Smooth muscle cell (in vitro differentiated cells): Measurements from ENCODE around the gene NDUFB1. TPM values are rescaled to one million over a fixed set of nuclear protein-coding genes. Genes with fewer than 3 reads are reported as not detected.

ENCODE experiments used
- DNase-seq: peaks from one replicate; lab custom pipeline; 2025; ENCODE audit not compliant: unreplicated experiment; lab: John Stamatoyannopoulos, UW
- H2AFZ ChIP-seq: fragments of 200-600 bp; sonication (generic); 2 replicates; pipeline ENCODE4 v1.6.0; 2016; ENCODE audit warnings: antibody characterized with exemption, low read depth, mild to moderate bottlenecking
- H3F3A ChIP-seq: fragments of 200-600 bp; sonication (generic); 2 replicates; pipeline ENCODE4 v1.6.0; 2017; ENCODE audit warnings: antibody characterized with exemption, low read depth
- H3K27ac ChIP-seq: fragments of 200-600 bp; sonication (generic); 2 replicates; pipeline ENCODE4 v1.5.1; 2016; ENCODE audit warnings: low read depth, mild to moderate bottlenecking
- H3K27me3 ChIP-seq: fragments of 200-600 bp; sonication (generic); 2 replicates; pipeline ENCODE4 v1.6.1; 2016; ENCODE audit warnings: low read depth, mild to moderate bottlenecking
- H3K36me3 ChIP-seq: fragments of 200-600 bp; sonication (generic); 2 replicates; pipeline ENCODE4 v1.5.1; 2016; ENCODE audit warnings: low read depth
- H3K4me1 ChIP-seq: fragments of 200-600 bp; sonication (generic); 2 replicates; pipeline ENCODE4 v1.5.1; 2016; ENCODE audit warnings: low read depth
- H3K4me2 ChIP-seq: fragments of 200-600 bp; sonication (generic); 2 replicates; pipeline ENCODE4 v1.6.0; 2016; ENCODE audit warnings: mild to moderate bottlenecking
- H3K4me3 ChIP-seq: fragments of 200-600 bp; sonication (generic); 2 replicates; pipeline ENCODE4 v1.5.1; 2016; ENCODE audit warnings: mild to moderate bottlenecking
- H3K79me2 ChIP-seq: fragments of 200-600 bp; sonication (generic); 2 replicates; pipeline ENCODE4 v1.6.0; 2016; ENCODE audit warnings: low read depth, mild to moderate bottlenecking
- H3K9ac ChIP-seq: fragments of 200-600 bp; sonication (generic); 2 replicates; pipeline ENCODE4 v1.6.0; 2016; ENCODE audit warnings: low read depth
- H3K9me3 ChIP-seq: fragments of 200-600 bp; sonication (generic); replicated peaks from 2 replicates; pipeline ENCODE4 v1.5.1; 2016; ENCODE audit warnings: low read depth
- H4K20me1 ChIP-seq: fragments of 200-600 bp; sonication (generic); 2 replicates; pipeline ENCODE4 v1.6.0; 2016; ENCODE audit warnings: low read depth
- CTCF ChIP-seq: fragments of 200-600 bp; sonication (generic); IDR thresholded peaks from 2 replicates; pipeline ENCODE4 v1.5.1; 2017; ENCODE audit warnings: borderline replicate concordance, mild to moderate bottlenecking, antibody characterized with exemption; ENCODE audit not compliant: insufficient read depth, poor library complexity, severe bottlenecking
- WGBS: methylation state at CpG from one replicate; pipeline ENCODE4 v1.1.7; 2016; ENCODE audit warnings: low lambda C conversion rate; 5-methylcytosine and 5-hydroxymethylcytosine counted together
- polyA plus RNA-seq: library from polyadenylated mRNA; unstranded; fragments of >200 nt; fragmentation: Nextera tagmentation; extraction: Ambion mirVana; gene quantifications from 2 replicates; pipeline ENCODE4 v1.2.1, GENCODE V29; 2016
- total RNA-seq: library from RNA; depleted of rRNA; stranded (reverse); fragments of >200 nt; gene quantifications from 2 replicates; pipeline ENCODE4 v1.2.3, GENCODE V29; 2014

NDUFB1 gene
- total RNA-seq (369 and 467 TPM in 2 replicates), polyA plus RNA-seq (188 and 219 TPM in 2 replicates)

GRCh38 chr14:92121670-92122350 is at the start of gene NDUFB1, which contains the start of gene CPSF2:
TSS of gene NDUFB1 (minus strand) at chr14:92121706. CDS start at chr14:92117637, 4,069 bp downstream.
TSS of gene CPSF2 (plus strand) at chr14:92121969. CDS start at chr14:92130985, 9,016 bp downstream.
- peaks cover 10% of the 10 kb centered on the region for H3K4me1 ChIP-seq
- H3K4me2 ChIP-seq: peak within 1 kb of the TSS; percentile 91
- no peaks in the 10 kb centered on the region for H4K20me1 ChIP-seq
- peak within 1 kb of the TSS; percentile 100 for H3K9ac ChIP-seq
- no peaks in the 10 kb centered on the region for H3K9me3 ChIP-seq
- DNase-seq: peak; percentile 79
- peak within 1 kb of the TSS; percentile 99 for H3K4me3 ChIP-seq
- TF ChIP-seq CTCF: no peak
- peak within 1 kb of the TSS; percentile 100 for H2AFZ ChIP-seq
- peak within 1 kb of the TSS; percentile 99 for H3K27ac ChIP-seq
- peaks cover 46% of the 10 kb centered on the region for H3K79me2 ChIP-seq
- no peaks in the 10 kb centered on the region for H3K27me3 ChIP-seq
- peaks cover under 1% of the 10 kb centered on the region for H3K36me3 ChIP-seq
- peaks cover under 1% of the 10 kb centered on the region for H3F3A ChIP-seq
- WGBS: under 1% methylated on average over 53 of the region's 55 CpGs

- Histone ChIP-seq H3K4me3 (no peak overlapping the region), H2AFZ (no peak overlapping the region), H3K27ac (no peak overlapping the region), H3K4me2 (no peak overlapping the region), H3K9ac (no peak overlapping the region), H3K4me1 (no peaks in the 10 kb centered on the region), H4K20me1 (no peaks in the 10 kb centered on the region), H3K79me2 (no peaks in the 10 kb centered on the region), H3F3A (no peaks in the 10 kb centered on the region), H3K9me3 (peaks cover 11% of the 10 kb centered on the region), H3K27me3 (no peaks in the 10 kb centered on the region), H3K36me3 (peaks cover 48% of the 10 kb centered on the region)
- no peak for TF ChIP-seq CTCF
- WGBS: 97% methylated on average over 2 of the region's 2 CpGs
- DNase-seq: no peak
These were observed 43.5 kb upstream of the NDUFB1 start for GRCh38 chr14:92164958-92165357.

GRCh38 chr14:92161521-92161920 is 40.0 kb upstream of the NDUFB1 start:
- WGBS: 98% methylated on average over 3 of the region's 3 CpGs
- no peaks in the 10 kb centered on the region for H3K27me3 ChIP-seq
- H3F3A ChIP-seq: no peaks in the 10 kb centered on the region
- TF ChIP-seq CTCF: no peak
- no peaks in the 10 kb centered on the region for H4K20me1 ChIP-seq
- no peak overlapping the region for H3K27ac ChIP-seq
- H3K36me3 ChIP-seq: peaks cover 59% of the 10 kb centered on the region
- H3K79me2 ChIP-seq: no peaks in the 10 kb centered on the region
- H3K4me3 ChIP-seq: no peak overlapping the region
- no peak overlapping the region for H2AFZ ChIP-seq
- no peak for DNase-seq
- H3K9ac ChIP-seq: no peak overlapping the region
- H3K4me1 ChIP-seq: no peaks in the 10 kb centered on the region
- peaks cover 9% of the 10 kb centered on the region for H3K9me3 ChIP-seq
- H3K4me2 ChIP-seq: no peak overlapping the region

GRCh38 chr14:92160619-92161018 is 39.1 kb upstream of the NDUFB1 start:
- Histone ChIP-seq H3K36me3 (peaks cover 64% of the 10 kb centered on the region), H4K20me1 (no peaks in the 10 kb centered on the region), H3K4me3 (no peak overlapping the region), H3K27ac (no peak overlapping the region), H3K9me3 (peaks cover 8% of the 10 kb centered on the region), H2AFZ (no peak overlapping the region), H3F3A (no peaks in the 10 kb centered on the region), H3K79me2 (no peaks in the 10 kb centered on the region), H3K27me3 (no peaks in the 10 kb centered on the region), H3K4me2 (no peak overlapping the region), H3K4me1 (no peaks in the 10 kb centered on the region), H3K9ac (no peak overlapping the region)
- no peak for DNase-seq
- TF ChIP-seq CTCF: no peak
- WGBS: 85% methylated on average over 4 of the region's 4 CpGs
